ENCODE measurements around the gene LPAR3.

The LPAR3 gene

DNA sequence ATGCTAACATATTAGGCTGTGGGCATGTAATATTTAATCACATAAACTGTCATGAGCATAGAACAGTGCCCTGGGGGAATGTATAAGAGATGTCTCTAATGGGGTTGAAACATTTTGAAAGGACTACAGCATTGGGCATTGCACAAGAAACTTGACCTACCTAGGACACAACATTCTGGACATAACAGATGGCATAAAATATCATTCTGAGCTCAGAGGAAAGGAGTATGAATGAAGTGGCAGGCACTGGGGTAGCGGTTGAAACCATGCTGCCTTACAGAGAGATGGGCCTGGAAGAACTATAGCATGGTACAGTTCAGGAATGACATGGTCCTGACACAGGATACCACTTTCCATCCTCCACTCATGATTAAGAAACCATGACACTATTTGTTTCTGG, 69.0 kb downstream of the LPAR3 start:
- no peak for DNase-seq

GRCh38 chr1:84823511-84823910, 69.5 kb downstream of the LPAR3 start:
- no peak for DNase-seq

- DNase-seq, result no peak
Observed at GRCh38 chr1:84810343-84810742, 82.7 kb downstream of the LPAR3 start.

DNA sequence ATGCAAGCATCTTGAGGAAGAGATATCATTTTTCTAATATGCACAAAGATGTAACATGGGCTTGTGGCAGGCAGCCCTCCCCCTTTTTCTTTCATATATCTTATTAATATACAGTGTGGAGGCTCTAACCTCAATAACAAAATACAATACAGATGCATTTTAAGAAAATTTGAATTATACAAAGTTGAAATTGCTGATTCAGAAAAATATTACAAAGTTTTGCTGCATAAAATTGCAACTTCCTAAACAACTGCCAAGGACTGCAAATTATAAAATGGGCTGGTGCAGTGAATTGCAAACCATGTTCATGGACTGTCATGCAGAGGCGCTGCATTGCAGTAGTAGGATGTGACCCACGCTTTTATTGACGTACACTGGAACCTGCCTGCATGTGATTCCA, 84.0 kb downstream of the LPAR3 start:
- DNase-seq, result no peak

DNA sequence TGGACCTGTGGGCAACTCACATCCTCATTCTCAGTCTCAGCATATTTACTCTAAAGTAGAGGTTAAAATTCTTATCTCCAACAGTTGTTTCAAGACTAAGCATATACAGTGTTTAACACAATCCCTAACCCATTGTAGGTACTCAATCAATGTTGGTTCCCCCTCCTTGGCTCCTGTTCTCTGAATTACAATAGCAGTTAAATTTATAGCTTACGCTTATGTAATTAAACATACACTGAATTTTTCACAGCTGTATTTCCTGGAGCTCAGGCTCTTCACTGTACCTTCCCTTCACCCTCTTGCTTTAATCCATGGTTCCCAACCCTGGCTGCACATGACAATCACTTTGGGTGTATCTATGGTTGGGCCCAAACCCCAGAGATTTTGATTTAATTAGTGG, 89.4 kb downstream of the LPAR3 start:
- no peak for DNase-seq

DNA sequence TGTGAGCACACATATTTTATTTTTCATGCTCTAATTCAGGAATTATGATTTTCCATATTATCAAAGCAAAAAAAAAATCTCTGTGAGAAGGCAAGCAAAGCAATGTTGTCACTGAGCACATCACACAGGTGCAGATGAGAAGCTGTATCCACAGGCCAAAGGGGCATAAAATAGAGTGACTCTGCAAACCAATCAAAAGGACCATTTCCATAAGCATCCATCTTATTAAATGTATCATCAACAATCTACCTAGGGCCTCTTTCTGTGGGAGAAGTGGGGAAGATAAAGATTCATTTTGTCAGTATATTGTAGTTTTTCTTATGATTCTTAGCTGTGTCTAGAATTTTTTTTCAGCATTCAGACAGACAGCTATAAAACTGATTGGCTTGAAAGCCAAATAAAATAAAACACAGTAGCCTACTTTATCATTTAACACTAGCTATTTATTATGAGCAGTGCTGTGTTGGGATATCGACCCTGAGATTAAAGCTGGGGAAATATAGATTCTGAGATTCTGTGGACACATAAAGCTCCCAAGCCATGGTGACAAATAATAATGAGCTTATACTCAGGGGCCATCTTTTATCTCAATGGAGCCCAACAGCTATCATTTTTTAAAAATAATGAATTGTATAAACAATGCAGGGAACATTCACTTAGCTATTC, 90.3 kb downstream of the LPAR3 start:
- no peak for DNase-seq

DNA sequence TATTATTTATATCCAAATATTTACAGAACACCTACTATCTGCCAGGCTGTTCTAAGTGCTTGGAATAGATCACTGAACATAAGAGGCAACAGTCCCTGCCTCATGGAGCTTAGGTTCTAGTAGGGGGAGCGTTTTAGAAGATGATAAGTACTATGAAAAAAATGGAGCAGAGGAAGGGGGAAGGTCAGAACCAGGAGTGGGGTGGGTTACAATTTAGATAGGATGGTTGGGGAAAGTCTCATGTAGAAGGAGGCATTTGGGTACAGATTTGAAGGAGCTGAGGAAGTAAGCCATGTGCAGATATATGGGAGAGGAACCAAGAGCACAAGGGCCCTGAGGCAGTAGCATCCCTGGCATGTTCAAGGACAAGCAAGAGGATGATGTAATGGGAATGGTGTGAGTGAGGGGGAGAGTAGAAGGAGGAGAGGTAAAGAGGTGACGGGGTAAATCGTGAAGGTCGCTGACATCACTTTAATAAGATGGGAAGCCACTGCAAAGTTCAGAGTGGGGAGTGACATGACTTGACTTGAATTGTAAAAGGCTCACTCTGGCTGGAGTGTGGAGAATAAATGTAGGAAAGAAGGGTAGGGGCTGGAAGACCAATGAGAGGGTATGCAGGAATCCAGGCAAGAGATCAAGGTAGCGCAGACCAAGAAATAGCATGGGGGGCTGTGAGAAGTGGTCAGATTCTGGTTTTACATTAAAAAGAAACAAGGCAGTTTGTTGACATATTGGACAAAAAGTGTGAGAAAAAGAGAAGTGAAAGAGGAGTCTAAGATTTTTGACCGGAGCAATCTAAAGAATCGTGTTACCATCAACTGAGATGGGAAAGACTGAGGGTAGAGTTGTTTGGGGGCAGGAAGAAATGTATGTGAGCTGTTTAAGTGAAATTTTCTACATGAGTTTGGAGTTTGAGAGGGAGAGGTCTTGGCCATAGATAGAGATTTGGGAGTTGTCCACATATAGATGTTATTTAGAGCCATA, 92.6 kb downstream of the LPAR3 start:
- no peak for DNase-seq

- DNase-seq, result no peak
Observed at GRCh38 chr1:84797603-84798002, 95.4 kb downstream of the LPAR3 start.

GRCh38 chr1:84795966-84796600, 96.9 kb downstream of the LPAR3 start:
- no peak for DNase-seq

GRCh38 chr1:84795213-84795612, 97.8 kb downstream of the LPAR3 start:
- DNase-seq, result no peak

DNA sequence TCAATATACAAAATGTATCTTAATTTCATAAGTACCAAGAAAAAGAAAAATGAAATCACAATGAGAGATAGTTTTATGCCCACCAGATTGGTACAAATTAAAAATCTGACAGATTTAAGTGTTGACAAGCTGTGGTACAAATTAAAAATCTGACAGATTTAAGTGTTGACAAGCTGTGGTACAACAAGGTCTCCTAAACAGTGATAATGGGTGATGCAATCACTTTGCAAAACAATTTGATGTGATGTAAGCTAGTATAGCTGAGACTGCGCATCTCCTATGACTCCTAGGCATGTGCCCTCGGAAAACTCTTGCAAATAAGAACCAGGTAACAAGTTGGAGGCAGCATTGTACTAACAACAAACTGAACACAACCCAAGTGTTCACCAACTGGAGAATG, 100.6 kb downstream of the LPAR3 start:
- no peak for DNase-seq

DNA sequence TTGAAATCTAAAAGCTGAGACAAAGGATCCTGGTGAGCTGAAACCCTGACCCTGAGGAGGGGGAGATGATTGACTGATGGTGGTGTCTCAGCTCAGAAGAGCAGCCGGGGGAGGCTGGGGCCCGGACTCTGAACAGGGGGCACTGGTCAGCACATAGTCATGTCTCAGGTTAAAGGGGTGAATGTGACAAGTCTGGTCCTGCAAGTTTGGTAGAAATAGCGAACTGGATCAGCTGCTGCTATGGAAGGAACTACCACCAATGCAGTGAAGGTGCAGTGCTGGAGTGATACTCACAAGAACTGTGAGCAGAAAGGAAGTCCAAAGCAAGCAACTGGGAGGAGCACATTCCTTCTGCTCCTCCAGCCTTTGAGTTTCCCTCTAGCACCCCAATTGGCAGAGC, 104.0 kb downstream of the LPAR3 start:
- no peak for DNase-seq

DNA sequence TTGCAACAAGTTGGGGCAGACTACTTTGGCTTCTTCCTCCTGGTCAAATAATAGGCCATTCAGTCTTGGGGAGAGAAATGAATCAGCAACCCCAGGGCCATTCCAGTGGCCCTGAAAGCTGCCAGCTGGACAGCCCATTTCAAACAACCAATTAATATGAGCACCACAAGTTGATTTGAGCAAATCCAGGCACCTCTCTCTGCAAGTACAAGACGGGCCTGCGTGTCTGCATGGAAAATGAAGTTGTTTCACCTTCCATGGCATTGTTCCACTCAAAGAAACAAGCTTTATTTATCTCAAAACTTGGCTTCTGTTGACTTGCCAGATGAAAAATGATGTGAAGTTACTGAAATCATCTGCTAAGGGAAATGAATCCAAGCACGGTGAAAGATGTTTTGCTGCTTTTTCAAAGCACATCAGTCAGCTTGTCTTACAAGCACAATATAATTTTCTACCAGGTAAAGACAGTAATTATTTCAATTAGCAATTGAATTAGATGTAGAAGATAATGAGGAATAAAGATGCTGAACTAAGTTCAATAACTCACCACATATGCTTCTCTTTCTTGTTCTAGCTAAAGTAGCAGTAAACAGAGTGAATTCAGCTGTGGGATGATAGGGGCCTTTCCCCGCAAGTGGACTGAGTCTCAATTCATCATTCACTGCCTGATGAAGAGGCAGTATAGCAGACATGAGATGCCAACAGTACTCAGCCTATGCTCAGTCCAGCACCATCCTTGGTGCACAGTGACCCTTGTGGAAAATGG, 107.6 kb downstream of the LPAR3 start:
- DNase-seq, result no peak

GRCh38 chr1:84782881-84783280, 110.1 kb downstream of the LPAR3 start:
- DNase-seq, result no peak

- DNase-seq, result no peak
Observed at GRCh38 chr1:84781946-84782771, 110.8 kb downstream of the LPAR3 start.

DNA sequence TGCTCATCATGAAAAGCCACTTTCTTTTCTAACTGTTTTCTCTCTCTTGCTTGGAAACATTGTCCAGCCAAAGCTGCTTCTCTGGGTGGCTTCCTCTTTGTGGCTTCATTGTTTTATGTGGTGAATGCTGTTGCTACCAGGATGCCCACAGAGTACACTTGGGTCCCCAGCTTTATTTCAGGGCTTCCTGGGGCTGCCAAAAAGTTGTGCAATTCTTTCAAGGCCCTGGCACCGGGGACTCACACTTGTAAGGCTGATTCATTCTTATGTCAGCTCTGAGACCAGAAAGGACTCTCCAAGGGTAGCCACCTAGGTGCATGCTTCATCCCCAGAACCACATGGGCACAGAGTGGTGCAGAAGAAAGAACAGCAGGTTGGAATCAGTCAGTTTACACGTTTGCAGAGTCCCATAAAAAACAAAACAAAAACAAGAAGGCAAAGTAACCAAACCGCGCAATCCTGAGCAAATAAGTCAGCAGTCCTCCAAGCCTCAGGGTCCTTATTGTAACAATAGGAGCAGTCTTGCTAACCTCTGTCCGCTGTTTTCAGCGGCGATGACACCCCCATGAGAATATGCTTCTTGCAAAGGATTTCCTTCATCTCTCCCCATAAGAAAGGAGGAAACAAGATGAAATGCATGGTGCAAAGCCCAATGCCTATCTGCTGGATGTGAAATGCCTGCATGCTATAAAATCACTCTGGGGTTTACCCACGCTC, 112.8 kb downstream of the LPAR3 start:
- DNase-seq, result no peak

DNA sequence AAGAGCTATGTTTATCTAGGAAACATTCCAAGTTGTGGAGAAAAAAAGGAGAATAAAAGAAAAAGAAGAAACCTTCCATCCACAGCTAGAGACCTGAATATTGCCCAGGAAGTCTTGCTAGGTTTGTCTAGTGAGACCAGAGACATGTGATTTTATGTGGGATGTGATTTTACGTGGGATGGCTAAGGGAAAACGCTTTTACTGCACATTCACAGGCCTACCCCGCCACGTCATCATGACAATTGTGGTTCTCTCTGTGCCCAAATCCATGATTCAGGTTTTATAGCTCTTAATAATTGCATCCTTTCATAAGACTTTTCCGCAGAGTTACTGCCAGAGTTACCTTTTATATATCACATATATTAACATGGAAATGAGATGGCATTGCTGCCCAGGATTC, 116.4 kb downstream of the LPAR3 start:
- no peak for DNase-seq

DNA sequence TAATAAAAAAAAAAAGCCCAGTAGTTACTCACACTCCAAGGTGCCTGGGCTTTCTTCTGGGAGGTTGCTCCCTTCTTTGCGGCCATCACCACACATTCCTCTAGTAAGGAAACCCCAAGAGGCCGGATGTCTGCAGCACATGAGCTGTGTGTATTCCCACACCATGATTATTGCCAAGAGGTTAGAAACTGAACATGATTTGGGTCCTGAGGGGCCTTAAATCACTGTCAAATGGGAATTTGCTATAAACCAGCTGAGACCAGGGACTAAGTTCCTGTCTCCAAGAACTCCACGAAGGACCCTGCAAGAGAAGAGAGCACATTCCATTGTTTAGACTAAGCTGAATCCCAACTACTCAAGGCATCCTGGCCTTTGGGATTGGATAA, 117.5 kb downstream of the LPAR3 start:
- DNase-seq, result no peak

DNA sequence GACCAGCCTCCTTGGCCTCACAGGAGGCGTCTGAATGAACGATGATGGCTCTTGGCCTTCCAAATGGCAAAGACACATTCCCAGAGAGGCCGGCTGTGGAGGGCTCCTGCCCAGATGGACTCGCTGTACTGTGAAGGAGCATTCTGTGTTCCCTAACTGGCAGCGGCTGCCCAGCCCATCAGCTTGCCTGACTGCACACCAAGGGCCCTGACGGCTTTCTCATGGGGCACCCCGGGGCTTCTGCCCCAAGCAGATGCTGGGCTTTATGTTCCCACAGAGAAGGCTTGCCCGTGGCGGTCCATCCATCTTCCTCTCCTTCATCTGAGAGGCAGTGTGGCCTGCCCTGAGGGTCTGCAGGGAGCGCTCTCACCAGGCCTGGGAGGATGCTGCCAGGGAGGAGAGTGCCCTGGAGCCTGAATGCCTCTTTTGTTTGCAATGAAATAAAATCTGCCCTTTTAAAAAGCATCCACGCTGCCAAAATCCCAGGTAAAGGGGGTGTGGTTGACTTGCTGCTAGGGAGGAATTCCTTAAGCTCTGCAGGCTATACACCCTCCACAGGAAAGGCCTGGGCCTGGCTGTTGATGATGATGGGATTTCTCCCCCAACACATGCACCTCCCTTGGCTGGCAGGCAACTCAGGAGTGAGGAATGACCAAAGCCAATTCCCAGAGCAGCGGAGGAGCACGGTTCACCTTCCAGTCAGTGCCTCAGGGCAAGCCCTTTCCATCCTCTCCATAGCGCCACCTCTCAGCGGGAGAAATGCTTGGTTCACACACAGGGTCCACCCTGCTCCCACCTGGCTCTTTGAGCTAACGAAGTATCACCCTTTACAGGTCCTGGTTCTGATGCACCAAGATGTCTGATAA, 118.1 kb downstream of the LPAR3 start:
- no peak for DNase-seq

DNA sequence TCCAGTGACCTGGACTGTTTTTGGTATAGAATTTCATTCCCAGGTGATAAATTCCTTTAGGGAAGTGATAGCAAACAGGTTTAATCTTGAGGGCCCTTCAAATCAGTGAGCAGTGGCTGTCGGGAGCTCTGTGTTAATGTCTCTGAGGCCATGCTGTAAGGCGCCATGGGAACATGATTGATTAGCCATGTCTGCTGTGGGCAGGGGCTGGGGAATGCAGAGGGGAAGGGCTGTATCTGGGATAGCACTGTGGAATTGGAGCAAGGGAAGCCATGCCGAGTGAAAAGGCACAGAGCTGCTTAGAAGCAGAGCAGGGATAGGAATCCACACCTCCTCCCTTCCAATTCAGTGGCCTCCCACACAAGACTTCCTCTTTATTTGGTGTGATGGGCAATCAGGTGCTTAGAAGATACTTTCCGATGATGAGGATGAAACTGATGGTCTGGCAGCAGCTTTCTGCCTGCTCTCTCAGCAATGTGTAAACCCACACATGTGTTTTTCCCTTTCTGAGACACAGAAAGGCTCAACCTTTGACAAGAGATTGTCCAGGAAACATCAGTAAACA, 119.0 kb downstream of the LPAR3 start:
- DNase-seq, result no peak

Data from left hindlimb (tissue), 1 donor.